Neural cell (in vitro differentiated cells): ENCODE results near the gene AVPR1B.

Experiments
- EP300 ChIP-seq: fragments of 450-650 bp; conservative IDR thresholded peaks from 2 replicates; pipeline ENCODE4 v1.6.1; 2014; ENCODE audit warnings: antibody characterized with exemption, mild to moderate bottlenecking, moderate library complexity; ENCODE audit not compliant: poor library complexity, severe bottlenecking
- EZH2 ChIP-seq: fragments of 200-600, 300-800 bp; shearing (Covaris generic), sonication (generic); IDR thresholded peaks from 2 replicates; pipeline ENCODE4 v1.6.1; 2014; ENCODE audit warnings: antibody characterized with exemption, low read length, borderline replicate concordance, mild to moderate bottlenecking; ENCODE audit not compliant: insufficient read depth, poor library complexity, severe bottlenecking
- RAD21 ChIP-seq: fragments of 450-650 bp; conservative IDR thresholded peaks from 2 replicates; pipeline ENCODE4 v1.6.1; 2014; ENCODE audit warnings: antibody characterized with exemption, mild to moderate bottlenecking, moderate library complexity
- REST ChIP-seq: IDR thresholded peaks from 2 replicates; pipeline ENCODE4 v1.6.1; 2012; ENCODE audit warnings: borderline replicate concordance
- SMC3 ChIP-seq: fragments of 450-650 bp; conservative IDR thresholded peaks from 2 replicates; pipeline ENCODE4 v1.6.1; 2014; ENCODE audit warnings: antibody characterized with exemption, mild to moderate bottlenecking, moderate library complexity; ENCODE audit not compliant: poor library complexity
- TF ChIP-seq, protein P1 (sequence below): fragments of 450-650 bp; IDR thresholded peaks from 2 replicates; pipeline ENCODE4 v1.5.1; 2014; ENCODE audit warnings: antibody characterized with exemption, mild to moderate bottlenecking, moderate library complexity; ENCODE audit not compliant: poor library complexity, severe bottlenecking

- TF ChIP-seq SMC3 (no peak), EZH2 (no peak), REST (no peak), EP300 (no peak), RAD21 (no peak)
- TF ChIP-seq, protein P1, sequence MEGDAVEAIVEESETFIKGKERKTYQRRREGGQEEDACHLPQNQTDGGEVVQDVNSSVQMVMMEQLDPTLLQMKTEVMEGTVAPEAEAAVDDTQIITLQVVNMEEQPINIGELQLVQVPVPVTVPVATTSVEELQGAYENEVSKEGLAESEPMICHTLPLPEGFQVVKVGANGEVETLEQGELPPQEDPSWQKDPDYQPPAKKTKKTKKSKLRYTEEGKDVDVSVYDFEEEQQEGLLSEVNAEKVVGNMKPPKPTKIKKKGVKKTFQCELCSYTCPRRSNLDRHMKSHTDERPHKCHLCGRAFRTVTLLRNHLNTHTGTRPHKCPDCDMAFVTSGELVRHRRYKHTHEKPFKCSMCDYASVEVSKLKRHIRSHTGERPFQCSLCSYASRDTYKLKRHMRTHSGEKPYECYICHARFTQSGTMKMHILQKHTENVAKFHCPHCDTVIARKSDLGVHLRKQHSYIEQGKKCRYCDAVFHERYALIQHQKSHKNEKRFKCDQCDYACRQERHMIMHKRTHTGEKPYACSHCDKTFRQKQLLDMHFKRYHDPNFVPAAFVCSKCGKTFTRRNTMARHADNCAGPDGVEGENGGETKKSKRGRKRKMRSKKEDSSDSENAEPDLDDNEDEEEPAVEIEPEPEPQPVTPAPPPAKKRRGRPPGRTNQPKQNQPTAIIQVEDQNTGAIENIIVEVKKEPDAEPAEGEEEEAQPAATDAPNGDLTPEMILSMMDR, result no peak
Measured at GRCh38 chr1:206136241-206136640, 19.1 kb upstream of the AVPR1B start.
